ENCODE results near the gene GRID1. TPM values are rescaled to one million over a fixed set of nuclear protein-coding genes. Genes with fewer than 3 reads are reported as not detected.

Gene GRID1
- total RNA-seq, 1 donor from 2014 or later: 9.2 TPM

DNA sequence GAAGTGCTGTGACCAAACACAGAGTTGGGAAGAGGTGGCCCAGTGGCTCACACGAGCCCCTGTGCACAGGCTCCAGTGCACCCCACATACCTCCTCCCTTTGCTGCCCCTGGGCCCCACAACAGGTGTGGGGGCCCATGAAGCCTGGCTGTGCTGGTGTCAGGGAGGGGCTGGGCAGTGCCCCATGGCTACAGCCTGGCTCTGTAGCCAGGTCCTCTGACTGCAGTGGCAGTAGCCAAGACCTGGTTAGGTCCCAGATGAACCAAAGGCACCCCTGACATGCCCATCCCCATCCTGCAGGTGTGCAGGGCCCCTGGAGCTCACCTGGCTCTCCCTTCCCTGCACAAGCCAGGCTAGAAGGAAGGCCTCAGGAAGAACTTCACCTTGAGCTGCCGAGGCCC is 176.3 kb downstream of the GRID1 start:
- no peak for TF ChIP-seq CTCF (conservative IDR thresholded peaks at IDR 0.05)
- H3K4me3 Mint-ChIP-seq: no peak overlapping the region
- H3K27me3 Mint-ChIP-seq: peaks cover 12% of the 10 kb centered on the region
- H3K36me3 Mint-ChIP-seq: no peaks in the 10 kb centered on the region
- H3K9me3 Mint-ChIP-seq: no peaks in the 10 kb centered on the region
- DNase-seq (ENCODE audit: extremely low spot score, unreplicated experiment): no peak
- H3K27ac Mint-ChIP-seq: no peak overlapping the region
- no peaks in the 10 kb centered on the region for H3K4me1 Mint-ChIP-seq (ENCODE audit: unreplicated experiment)

GRCh38 chr10:86189891-86190290 is 176.7 kb downstream of the GRID1 start:
- Mint-ChIP-seq H3K4me1 (ENCODE audit: unreplicated experiment) (no peaks in the 10 kb centered on the region), H3K9me3 (no peaks in the 10 kb centered on the region), H3K27ac (no peak overlapping the region), H3K36me3 (no peaks in the 10 kb centered on the region), H3K27me3 (peaks cover 12% of the 10 kb centered on the region), H3K4me3 (no peak overlapping the region)
- no peak for DNase-seq (ENCODE audit: extremely low spot score, unreplicated experiment)
- TF ChIP-seq CTCF (conservative IDR thresholded peaks at IDR 0.05): no peak

DNA sequence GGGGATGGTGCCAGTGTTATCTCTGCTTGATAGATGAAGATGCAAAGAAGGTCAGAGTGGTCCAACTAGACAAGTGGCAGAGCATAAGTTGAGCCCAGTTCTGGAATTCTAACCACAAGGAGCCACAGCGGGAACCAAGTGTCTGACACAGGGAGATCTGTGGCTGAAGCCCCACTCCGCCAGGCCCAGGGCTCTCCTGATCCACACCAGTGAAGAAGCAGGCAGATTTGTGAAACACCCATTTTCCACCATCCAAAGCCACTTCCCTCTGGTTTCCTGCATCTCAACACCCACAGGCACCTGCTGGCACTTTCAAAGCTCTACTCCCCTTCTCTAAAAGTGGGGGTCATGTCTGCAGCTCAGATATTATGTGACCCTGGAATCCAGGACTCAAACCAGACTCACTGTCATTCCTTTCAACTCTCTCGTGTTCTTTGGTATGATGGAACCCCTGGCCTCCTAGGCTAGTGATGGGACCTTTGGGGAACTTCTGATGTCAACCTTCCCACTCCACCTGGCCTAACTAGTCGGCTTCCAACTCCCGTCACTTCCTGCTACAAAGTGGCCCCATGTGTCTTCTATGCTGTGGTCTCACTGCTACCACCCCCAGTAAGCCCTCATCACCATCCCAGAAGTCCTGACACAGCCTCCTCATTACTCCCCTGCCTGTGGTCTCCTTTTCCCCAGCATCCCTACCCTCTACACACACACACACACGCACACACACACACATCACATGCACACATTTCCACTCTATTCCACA is 177.6 kb downstream of the GRID1 start:
- no peak overlapping the region for H3K27ac Mint-ChIP-seq
- H3K4me3 Mint-ChIP-seq: no peak overlapping the region
- no peak for DNase-seq (ENCODE audit: extremely low spot score, unreplicated experiment)
- no peaks in the 10 kb centered on the region for H3K4me1 Mint-ChIP-seq (ENCODE audit: unreplicated experiment)
- H3K27me3 Mint-ChIP-seq: peaks cover 12% of the 10 kb centered on the region
- H3K36me3 Mint-ChIP-seq: no peaks in the 10 kb centered on the region
- no peaks in the 10 kb centered on the region for H3K9me3 Mint-ChIP-seq
- no peak for TF ChIP-seq CTCF (conservative IDR thresholded peaks at IDR 0.05)

GRCh38 chr10:86188326-86188725 is 178.3 kb downstream of the GRID1 start:
- H3K27me3 Mint-ChIP-seq: peaks cover 12% of the 10 kb centered on the region
- no peak for TF ChIP-seq CTCF (conservative IDR thresholded peaks at IDR 0.05)
- H3K36me3 Mint-ChIP-seq: no peaks in the 10 kb centered on the region
- H3K9me3 Mint-ChIP-seq: no peaks in the 10 kb centered on the region
- no peak for DNase-seq (ENCODE audit: extremely low spot score, unreplicated experiment)
- no peak overlapping the region for H3K4me3 Mint-ChIP-seq
- H3K4me1 Mint-ChIP-seq (ENCODE audit: unreplicated experiment): no peaks in the 10 kb centered on the region
- no peak overlapping the region for H3K27ac Mint-ChIP-seq

DNA sequence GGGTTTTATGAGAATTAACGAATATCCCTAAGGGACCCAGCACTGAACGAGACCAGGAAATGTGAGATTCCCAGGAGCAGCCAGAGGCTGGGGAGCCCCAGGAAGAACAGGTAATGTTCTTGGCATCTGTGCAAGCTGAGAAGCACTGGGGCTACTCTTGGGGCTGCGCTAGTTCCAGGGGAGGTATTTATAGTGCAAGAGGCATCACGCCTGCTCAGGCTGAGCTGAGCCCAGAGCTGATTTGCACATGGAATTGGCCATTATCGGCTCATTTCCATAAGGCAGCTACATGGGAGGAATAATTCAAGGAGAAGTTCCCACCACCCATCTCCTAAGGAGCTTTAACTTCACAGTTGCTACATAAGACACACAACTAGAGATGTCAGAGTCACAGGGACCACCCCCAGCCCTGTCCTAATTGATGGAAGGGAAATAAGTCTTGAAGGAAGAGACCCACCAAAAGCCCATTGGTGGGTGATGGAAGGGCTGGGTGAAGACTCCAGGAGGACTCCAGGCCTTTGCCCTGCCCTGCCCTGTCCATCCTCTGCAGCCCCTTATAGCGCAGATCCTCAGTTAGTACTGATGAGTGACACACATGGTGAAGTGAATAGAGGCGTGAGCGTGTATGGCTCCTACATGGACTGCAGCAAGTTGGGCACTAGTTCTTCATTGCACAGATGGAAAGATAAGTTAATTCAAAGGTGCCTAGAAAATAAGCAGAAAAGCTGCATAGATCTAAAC is 178.9 kb downstream of the GRID1 start:
- Mint-ChIP-seq H3K9me3 (no peaks in the 10 kb centered on the region), H3K4me1 (ENCODE audit: unreplicated experiment) (no peaks in the 10 kb centered on the region), H3K27me3 (peaks cover 12% of the 10 kb centered on the region), H3K36me3 (no peaks in the 10 kb centered on the region), H3K27ac (no peak overlapping the region), H3K4me3 (no peak overlapping the region)
- no peak for DNase-seq (ENCODE audit: extremely low spot score, unreplicated experiment)
- no peak for TF ChIP-seq CTCF (conservative IDR thresholded peaks at IDR 0.05)

Measured in type B pancreatic cell (in vitro differentiated cells).